ENCODE measurements around the gene FAM193A. TPM values are rescaled to one million over a fixed set of nuclear protein-coding genes. Genes with fewer than 3 reads are reported as not detected.

FAM193A gene
- polyA plus RNA-seq, 1 donor (not counting 4 experiments of a cell fraction or from before 2014, with no cell fraction given), result 3.6 TPM

DNA sequence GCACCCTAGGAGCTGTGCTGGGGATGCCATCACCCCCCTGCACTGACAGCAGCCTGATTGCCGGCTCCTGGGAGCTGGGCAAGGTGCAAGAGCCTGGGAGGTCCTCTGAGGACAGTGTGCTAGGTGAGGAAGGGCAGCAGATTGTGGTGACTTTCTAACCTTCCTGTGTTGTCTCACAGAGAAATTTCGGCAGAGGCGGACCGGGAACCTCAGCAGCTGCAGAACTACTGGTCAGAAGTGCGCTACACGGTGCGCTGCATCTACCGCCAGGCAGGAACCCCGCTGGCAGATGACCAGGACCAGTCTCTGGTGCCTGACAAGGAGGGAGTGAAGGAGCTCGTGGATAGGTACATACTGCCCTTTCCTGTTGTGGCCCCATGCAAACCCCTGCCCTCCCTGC, 89.8 kb downstream of the FAM193A start:
- DNase-seq (ENCODE audit: low read depth, low spot score) (no peak), FAIRE-seq (no peak)
- H3K27me3 ChIP-seq (ENCODE audit: control insufficient read depth, extremely low read depth, insufficient read depth, low read length), result no peaks in the 10 kb centered on the region
- peaks cover 18 to 23% of the 10 kb centered on the region in 2 experiments for H3K36me3 ChIP-seq (ENCODE audit: control insufficient read depth in 2 of 2, extremely low read depth in 1 of 2, insufficient read depth in 2 of 2, low read length in 2 of 2)
- H3K9me3 ChIP-seq (ENCODE audit: control insufficient read depth, low read depth, low read length), result no peaks in the 10 kb centered on the region
- dilution Hi-C loops (cut with MboI; ENCODE audit: extremely low pct_ligation_motif_present, low sequenced_read_pairs), result no loop called here
- H2AFZ ChIP-seq (ENCODE audit: control insufficient read depth, low read length), result no peak overlapping the region
- H3K4me2 ChIP-seq (ENCODE audit: control insufficient read depth, extremely low read depth, insufficient read depth, low read depth, low read length), result no peak overlapping the region
- no peak overlapping the region for H3K4me3 ChIP-seq (ENCODE audit: control insufficient read depth in 2 of 3, extremely low read depth in 1 of 3, insufficient read depth in 2 of 3, low read depth in 1 of 3, low read length in 3 of 3)
- H3K27ac ChIP-seq (ENCODE audit: control insufficient read depth, insufficient read depth, low read length), result no peak overlapping the region
- H3K9me1 ChIP-seq (ENCODE audit: control insufficient read depth, extremely low read depth, insufficient read depth, low read length), result no peaks in the 10 kb centered on the region
- H3K4me1 ChIP-seq (ENCODE audit: control insufficient read depth, extremely low read depth, insufficient read depth, low read length), result peaks cover 8% of the 10 kb centered on the region
- no peak for TF ChIP-seq EZH2 (IDR thresholded peaks at IDR 0.05; ENCODE audit: low read length)
- no peaks in the 10 kb centered on the region for H4K20me1 ChIP-seq (ENCODE audit: control insufficient read depth, extremely low read depth, insufficient read depth, low read length)
- H3K79me2 ChIP-seq (ENCODE audit: control insufficient read depth, insufficient read depth, low read length), result peaks cover 35% of the 10 kb centered on the region
- no peak overlapping the region for H3K9ac ChIP-seq (ENCODE audit: control insufficient read depth, extremely low read depth, insufficient read depth, low read length)

DNA sequence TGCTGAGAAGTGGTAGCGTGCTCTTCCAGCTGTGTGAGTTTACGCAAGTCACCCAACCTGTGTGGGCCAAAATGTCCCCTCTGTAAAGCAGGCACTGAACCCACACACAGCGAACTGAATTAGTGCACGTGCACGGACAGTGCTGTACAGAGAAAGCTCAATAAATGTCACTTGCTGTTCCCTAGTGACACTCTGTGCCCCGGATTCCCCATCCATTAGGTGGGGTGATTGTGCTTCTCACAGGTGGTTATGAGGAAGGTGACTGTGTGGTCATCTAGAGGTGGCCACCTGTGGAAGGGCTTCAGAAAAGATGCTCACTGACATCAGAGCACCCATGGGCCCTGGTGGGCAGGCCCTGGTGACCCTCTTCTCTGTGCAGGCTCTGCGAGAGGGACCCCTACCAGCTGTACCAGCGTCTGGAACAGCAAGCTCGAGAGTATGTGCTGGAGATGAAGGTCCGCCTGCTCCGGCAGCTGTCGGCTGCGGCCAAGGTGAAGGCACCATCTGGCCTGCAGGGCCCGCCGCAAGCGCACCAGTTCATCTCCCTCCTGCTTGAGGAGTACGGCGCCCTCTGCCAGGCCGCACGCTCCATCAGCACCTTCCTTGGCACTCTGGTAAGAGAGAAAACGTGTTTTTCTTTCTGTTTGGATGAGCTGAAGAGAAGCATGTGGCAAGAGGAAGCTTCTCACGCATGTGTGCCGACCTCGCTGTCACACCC, 94.3 kb downstream of the FAM193A start:
- peaks cover 2% of the 10 kb centered on the region for H3K79me2 ChIP-seq (ENCODE audit: control insufficient read depth, insufficient read depth, low read length)
- no peaks in the 10 kb centered on the region for H3K9me3 ChIP-seq (ENCODE audit: control insufficient read depth, low read depth, low read length)
- dilution Hi-C loops (cut with MboI; ENCODE audit: extremely low pct_ligation_motif_present, low sequenced_read_pairs), result no loop called here
- TF ChIP-seq EZH2 (IDR thresholded peaks at IDR 0.05; ENCODE audit: low read length), result no peak
- TF ChIP-seq, protein P1, sequence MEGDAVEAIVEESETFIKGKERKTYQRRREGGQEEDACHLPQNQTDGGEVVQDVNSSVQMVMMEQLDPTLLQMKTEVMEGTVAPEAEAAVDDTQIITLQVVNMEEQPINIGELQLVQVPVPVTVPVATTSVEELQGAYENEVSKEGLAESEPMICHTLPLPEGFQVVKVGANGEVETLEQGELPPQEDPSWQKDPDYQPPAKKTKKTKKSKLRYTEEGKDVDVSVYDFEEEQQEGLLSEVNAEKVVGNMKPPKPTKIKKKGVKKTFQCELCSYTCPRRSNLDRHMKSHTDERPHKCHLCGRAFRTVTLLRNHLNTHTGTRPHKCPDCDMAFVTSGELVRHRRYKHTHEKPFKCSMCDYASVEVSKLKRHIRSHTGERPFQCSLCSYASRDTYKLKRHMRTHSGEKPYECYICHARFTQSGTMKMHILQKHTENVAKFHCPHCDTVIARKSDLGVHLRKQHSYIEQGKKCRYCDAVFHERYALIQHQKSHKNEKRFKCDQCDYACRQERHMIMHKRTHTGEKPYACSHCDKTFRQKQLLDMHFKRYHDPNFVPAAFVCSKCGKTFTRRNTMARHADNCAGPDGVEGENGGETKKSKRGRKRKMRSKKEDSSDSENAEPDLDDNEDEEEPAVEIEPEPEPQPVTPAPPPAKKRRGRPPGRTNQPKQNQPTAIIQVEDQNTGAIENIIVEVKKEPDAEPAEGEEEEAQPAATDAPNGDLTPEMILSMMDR (optimal IDR thresholded peaks at IDR 0.05 in 1 of 3, IDR thresholded peaks at IDR 0.05 in 1 of 3, conservative IDR thresholded peaks at IDR 0.05 in 1 of 3; ENCODE audit: extremely low read depth in 1 of 3, insufficient read depth in 2 of 3, low read length in 3 of 3), result peak in 1 of 3 experiments; percentile 9
- no peak overlapping the region for H3K27ac ChIP-seq (ENCODE audit: control insufficient read depth, insufficient read depth, low read length)
- no peak overlapping the region for H3K4me2 ChIP-seq (ENCODE audit: control insufficient read depth, extremely low read depth, insufficient read depth, low read depth, low read length)
- no peak for DNase-seq (ENCODE audit: low read depth, low spot score)
- peaks cover 27 to 28% of the 10 kb centered on the region in 2 experiments for H3K36me3 ChIP-seq (ENCODE audit: control insufficient read depth in 2 of 2, extremely low read depth in 1 of 2, insufficient read depth in 2 of 2, low read length in 2 of 2)
- H3K9ac ChIP-seq (ENCODE audit: control insufficient read depth, extremely low read depth, insufficient read depth, low read length), result no peak overlapping the region
- no peaks in the 10 kb centered on the region for H3K9me1 ChIP-seq (ENCODE audit: control insufficient read depth, extremely low read depth, insufficient read depth, low read length)
- no peak overlapping the region for H3K4me3 ChIP-seq (ENCODE audit: control insufficient read depth in 2 of 3, extremely low read depth in 1 of 3, insufficient read depth in 2 of 3, low read depth in 1 of 3, low read length in 3 of 3)
- H3K4me1 ChIP-seq (ENCODE audit: control insufficient read depth, extremely low read depth, insufficient read depth, low read length), result no peaks in the 10 kb centered on the region
- FAIRE-seq, result no peak
- no peaks in the 10 kb centered on the region for H3K27me3 ChIP-seq (ENCODE audit: control insufficient read depth, extremely low read depth, insufficient read depth, low read length)
- H2AFZ ChIP-seq (ENCODE audit: control insufficient read depth, low read length), result no peak overlapping the region
- no peaks in the 10 kb centered on the region for H4K20me1 ChIP-seq (ENCODE audit: control insufficient read depth, extremely low read depth, insufficient read depth, low read length)
